ENCODE results near the gene SLC2A11. TPM values are rescaled to one million over a fixed set of nuclear protein-coding genes. Genes with fewer than 3 reads are reported as not detected.
"Not testable (repeated sequence)": the region's sequence is repeated elsewhere in the genome, so short reads cannot be mapped to it uniquely, and the experiment has no call there.

SLC2A11 gene
- total RNA-seq, 2 donors from 2014 or later, result 23.6 to 32.3 TPM

DNA sequence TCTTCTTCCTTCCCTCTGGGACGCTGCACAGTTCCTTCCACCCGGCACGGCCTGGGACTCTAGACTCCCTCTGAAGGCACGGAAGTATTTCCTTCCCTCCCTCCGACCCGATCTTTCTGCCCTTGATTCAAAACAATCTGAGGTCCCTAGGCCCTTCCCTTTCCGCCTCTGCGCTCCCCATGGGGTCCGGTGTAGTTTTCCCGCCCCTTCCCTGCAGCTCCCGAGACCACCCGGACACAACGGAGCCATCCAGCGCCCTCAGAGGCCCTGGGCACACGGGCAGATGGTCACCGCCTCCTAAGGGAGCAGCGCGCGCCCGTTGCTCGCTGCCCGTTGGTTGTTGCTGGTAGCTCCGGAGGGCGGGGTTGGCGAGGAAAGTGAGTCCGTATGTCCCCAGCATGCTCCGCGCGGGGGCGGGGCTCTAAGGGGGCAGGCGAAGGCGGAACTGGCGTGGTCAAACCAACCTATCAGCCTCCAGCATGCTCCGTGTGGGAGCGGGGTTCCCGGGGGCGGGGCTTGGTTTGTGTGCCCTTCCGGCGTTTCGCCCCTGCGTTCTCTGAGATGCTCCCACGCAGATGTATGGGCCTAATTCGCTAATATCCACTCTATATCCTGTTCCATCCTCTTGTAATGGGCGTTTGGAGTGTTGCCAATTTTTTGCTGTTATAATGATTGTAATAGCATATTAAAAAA, 56.1 kb downstream of the SLC2A11 start:
- Histone ChIP-seq H3K27me3 (no peaks in the 10 kb centered on the region), H3K36me3 (replicated peaks in 1 of 2; ENCODE audit: insufficient read depth in 1 of 2, low read depth in 2 of 2) (no peaks in the 10 kb centered on the region), H3K4me3 (peak overlapping the region; percentile 2 to 22), H3K4me1 (peaks cover 17% of the 10 kb centered on the region), H3K27ac (peak overlapping the region; percentile 81 to 89 (median 84)), H3K9me3 (no peaks in the 10 kb centered on the region)
- 0% methylated on average over 20 to 42 of the region's 44 CpGs for WGBS, 2 donors
- intact Hi-C loops (cut with DNase I), result no loop called here
- ATAC-seq (peak; percentile 98), DNase-seq (peak; percentile 99 to 100 (median 100))
- TF ChIP-seq, protein P1, sequence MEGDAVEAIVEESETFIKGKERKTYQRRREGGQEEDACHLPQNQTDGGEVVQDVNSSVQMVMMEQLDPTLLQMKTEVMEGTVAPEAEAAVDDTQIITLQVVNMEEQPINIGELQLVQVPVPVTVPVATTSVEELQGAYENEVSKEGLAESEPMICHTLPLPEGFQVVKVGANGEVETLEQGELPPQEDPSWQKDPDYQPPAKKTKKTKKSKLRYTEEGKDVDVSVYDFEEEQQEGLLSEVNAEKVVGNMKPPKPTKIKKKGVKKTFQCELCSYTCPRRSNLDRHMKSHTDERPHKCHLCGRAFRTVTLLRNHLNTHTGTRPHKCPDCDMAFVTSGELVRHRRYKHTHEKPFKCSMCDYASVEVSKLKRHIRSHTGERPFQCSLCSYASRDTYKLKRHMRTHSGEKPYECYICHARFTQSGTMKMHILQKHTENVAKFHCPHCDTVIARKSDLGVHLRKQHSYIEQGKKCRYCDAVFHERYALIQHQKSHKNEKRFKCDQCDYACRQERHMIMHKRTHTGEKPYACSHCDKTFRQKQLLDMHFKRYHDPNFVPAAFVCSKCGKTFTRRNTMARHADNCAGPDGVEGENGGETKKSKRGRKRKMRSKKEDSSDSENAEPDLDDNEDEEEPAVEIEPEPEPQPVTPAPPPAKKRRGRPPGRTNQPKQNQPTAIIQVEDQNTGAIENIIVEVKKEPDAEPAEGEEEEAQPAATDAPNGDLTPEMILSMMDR (IDR thresholded peaks at IDR 0.05), result no peak
- peak; percentile 77 to 95 (median 94) for TF ChIP-seq POLR2A (IDR thresholded peaks at IDR 0.05)

DNA sequence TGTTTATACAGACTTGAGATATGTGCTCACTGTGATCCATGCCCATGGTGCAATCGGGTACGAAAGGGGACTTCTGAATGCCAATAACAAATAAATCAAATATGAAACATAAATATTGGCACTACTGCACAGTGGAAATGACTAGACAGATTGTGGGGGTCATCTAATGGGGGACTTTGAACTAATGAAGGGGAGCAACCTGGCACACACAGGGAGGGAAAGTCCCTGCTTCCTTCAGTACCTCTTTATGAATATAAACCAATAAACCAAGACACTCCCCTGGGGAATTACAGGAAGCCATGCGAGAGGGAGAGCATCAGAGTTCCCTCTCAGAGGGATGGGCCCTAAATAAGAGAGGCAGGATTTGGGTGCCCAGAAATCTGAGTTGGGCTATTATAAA, 57.6 kb downstream of the SLC2A11 start:
- H3K9me3 ChIP-seq, result no peaks in the 10 kb centered on the region
- H3K27ac ChIP-seq, result peak overlapping the region in 1 of 4 donors; percentile 15
- H3K36me3 ChIP-seq (replicated peaks in 1 of 2; ENCODE audit: insufficient read depth in 1 of 2, low read depth in 2 of 2), result no peaks in the 10 kb centered on the region
- H3K27me3 ChIP-seq, result no peaks in the 10 kb centered on the region
- peaks cover 17% of the 10 kb centered on the region for H3K4me1 ChIP-seq
- 53 to 69% methylated on average over 3 of the region's 3 CpGs for WGBS, 2 donors
- no peak overlapping the region for H3K4me3 ChIP-seq
- no peak for ATAC-seq
- intact Hi-C loops (cut with DNase I), result no loop called here
- DNase-seq, result no peak
- TF ChIP-seq POLR2A (IDR thresholded peaks at IDR 0.05), result no peak
- TF ChIP-seq, protein P1 (IDR thresholded peaks at IDR 0.05), result no peak

DNA sequence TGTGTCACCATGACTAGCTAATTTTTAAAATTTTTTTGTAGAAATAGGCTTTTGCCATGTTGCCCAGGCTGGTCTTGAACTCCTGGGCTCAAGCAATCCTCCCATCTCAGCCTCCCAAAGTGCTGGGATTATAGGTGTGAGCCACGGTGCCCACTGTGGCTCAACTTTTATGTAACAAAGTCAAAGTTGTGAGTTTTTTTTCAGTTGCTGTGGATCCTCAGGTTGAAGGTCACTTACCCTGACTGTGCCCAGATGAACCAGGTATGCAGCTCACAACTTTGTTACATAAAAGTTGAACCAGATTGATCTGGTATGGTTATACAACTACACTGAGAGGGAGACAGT, 62.6 kb downstream of the SLC2A11 start:
- 80 to 88% methylated on average over 1 of the region's 1 CpG for WGBS, 2 donors
- ATAC-seq, result not testable (repeated sequence)

DNA sequence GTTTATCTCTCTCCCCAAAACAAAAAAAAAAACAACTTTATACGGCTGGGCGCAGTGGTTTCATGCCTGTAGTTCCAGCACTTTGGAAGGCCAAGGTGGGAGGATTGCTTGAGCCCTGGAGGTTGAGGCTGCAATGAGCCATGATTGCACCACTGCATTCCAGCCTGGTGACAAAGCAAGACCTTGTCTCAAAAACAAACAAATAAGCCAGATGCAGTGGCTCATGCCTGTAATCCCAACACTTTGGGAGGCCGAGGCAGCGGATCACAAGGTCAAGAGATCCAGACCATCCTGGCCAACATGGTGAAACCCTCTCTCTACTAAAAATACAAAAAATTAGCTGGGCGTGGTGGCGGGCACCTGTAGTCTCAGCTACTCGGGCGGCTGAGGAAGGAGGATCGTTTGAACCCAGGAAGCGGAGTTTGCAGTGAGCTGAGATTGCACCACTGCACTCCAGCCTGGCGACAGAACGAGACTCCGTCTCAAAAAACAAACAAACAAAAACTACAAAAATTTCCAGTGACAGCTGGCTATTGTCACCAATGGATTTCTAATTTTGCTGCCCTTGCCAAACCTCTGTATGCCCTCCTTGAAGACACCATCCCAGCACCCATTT, 64.0 kb downstream of the SLC2A11 start:
- H3K4me1 ChIP-seq; DNase-seq; H3K9me3 ChIP-seq; H3K4me3 ChIP-seq; H3K36me3 ChIP-seq (replicated peaks in 1 of 2; ENCODE audit: insufficient read depth in 1 of 2, low read depth in 2 of 2); H3K27me3 ChIP-seq; ATAC-seq; intact Hi-C loops (cut with DNase I): not testable (repeated sequence)
- H3K27ac ChIP-seq, result peak overlapping the region in 1 of 4 donors; percentile 13
- WGBS, 2 donors, result 88% methylated on average over 13 of the region's 13 CpGs

More for the DNA sequence above, 62.6 kb downstream of the SLC2A11 start:
- H3K9me3 ChIP-seq; intact Hi-C loops (cut with DNase I); H3K27me3 ChIP-seq; H3K4me3 ChIP-seq; DNase-seq; H3K27ac ChIP-seq; H3K4me1 ChIP-seq; H3K36me3 ChIP-seq (replicated peaks in 1 of 2; ENCODE audit: insufficient read depth in 1 of 2, low read depth in 2 of 2): not testable (repeated sequence)

DNA sequence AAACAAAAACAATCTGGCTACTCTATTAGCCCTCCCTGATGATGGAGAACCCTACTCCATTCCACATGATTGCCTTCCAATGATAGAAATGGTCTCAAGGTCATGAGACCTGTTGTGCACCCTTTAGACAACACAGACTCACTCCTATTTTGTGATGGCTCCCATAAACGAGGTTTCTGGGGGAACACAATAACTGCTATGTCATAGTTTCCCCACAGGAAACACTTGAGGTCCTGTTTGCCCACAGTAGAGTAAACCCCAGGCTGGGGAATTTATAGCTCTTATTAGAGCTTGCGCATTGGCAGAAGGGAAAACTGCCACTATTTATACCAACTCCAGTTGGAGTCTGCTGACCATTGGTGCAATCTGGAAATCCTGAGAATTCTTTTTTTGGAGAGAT, 65.2 kb downstream of the SLC2A11 start:
- WGBS, 2 donors, result 62 to 83% methylated on average over 2 of the region's 2 CpGs
- no peak for TF ChIP-seq POLR2A (IDR thresholded peaks at IDR 0.05)
- TF ChIP-seq, protein P1 (IDR thresholded peaks at IDR 0.05), result no peak
- intact Hi-C loops (cut with DNase I), result no loop called here

More for the DNA sequence above, 65.2 kb downstream of the SLC2A11 start:
- no peak overlapping the region for H3K4me3 ChIP-seq
- ATAC-seq (no peak), DNase-seq (no peak)
- H3K27me3 ChIP-seq, result no peaks in the 10 kb centered on the region
- H3K9me3 ChIP-seq, result no peaks in the 10 kb centered on the region
- H3K36me3 ChIP-seq (replicated peaks in 1 of 2; ENCODE audit: insufficient read depth in 1 of 2, low read depth in 2 of 2), result no peaks in the 10 kb centered on the region
- no peaks in the 10 kb centered on the region for H3K4me1 ChIP-seq
- H3K27ac ChIP-seq, result no peak overlapping the region

Data from body of pancreas (tissue), 4 donors.